Large intestine (tissue), 3 donors: ENCODE measurements around the gene OR52I1. TPM values are rescaled to one million over a fixed set of nuclear protein-coding genes. Genes with fewer than 3 reads are reported as not detected.

ENCODE experiments used
- DNase-seq, 2 donors: peaks; one replicate each; pipeline versions ENCODE4 v3.0.0 to v3.0.0-alpha.2; 2013
- H3K27ac ChIP-seq: one replicate; pipeline ENCODE4 v1.5.1; 2013; ENCODE audit warnings: low read length
- H3K27me3 ChIP-seq: 2 replicates; pipeline ENCODE4 v1.6.1; 2013; ENCODE audit warnings: low read length; ENCODE audit not compliant: control insufficient read depth, insufficient read depth
- H3K36me3 ChIP-seq: 2 replicates; pipeline ENCODE4 v1.6.1; 2013; ENCODE audit warnings: low read length; ENCODE audit not compliant: control insufficient read depth, insufficient read depth
- H3K4me1 ChIP-seq: one replicate; pipeline ENCODE4 v1.6.1; 2013; ENCODE audit warnings: low read length; ENCODE audit not compliant: control insufficient read depth, insufficient read depth
- H3K4me3 ChIP-seq: one replicate; pipeline ENCODE4 v1.5.1; 2013; ENCODE audit warnings: low read length
- H3K9me3 ChIP-seq: one replicate; pipeline ENCODE4 v1.6.1; 2013; ENCODE audit warnings: mild to moderate bottlenecking, low read depth, low read length, moderate library complexity; ENCODE audit not compliant: control insufficient read depth
- WGBS: methylation state at CpG from one replicate; pipeline ENCODE4 v1.1.5; 2013; ENCODE audit warnings: low lambda C conversion rate; ENCODE audit not compliant: insufficient coverage; 5-methylcytosine and 5-hydroxymethylcytosine counted together
- polyA plus RNA-seq: library from polyadenylated mRNA; unstranded; fragments of 120-200 nt; gene quantifications from one replicate; pipeline ENCODE4 v1.2.1, GENCODE V29; 2013

OR52I1 gene
- polyA plus RNA-seq, 1 donor: 0.03 TPM

GRCh38 chr11:4643076-4643475 is 49.2 kb downstream of the OR52I1 start:
- Histone ChIP-seq H3K4me3 (no peak overlapping the region), H3K36me3 (no peaks in the 10 kb centered on the region), H3K27me3 (no peaks in the 10 kb centered on the region), H3K27ac (no peak overlapping the region), H3K4me1 (no peaks in the 10 kb centered on the region), H3K9me3 (no peaks in the 10 kb centered on the region)
- no peak for DNase-seq
- 60% methylated on average over 1 of the region's 5 CpGs for WGBS

DNA sequence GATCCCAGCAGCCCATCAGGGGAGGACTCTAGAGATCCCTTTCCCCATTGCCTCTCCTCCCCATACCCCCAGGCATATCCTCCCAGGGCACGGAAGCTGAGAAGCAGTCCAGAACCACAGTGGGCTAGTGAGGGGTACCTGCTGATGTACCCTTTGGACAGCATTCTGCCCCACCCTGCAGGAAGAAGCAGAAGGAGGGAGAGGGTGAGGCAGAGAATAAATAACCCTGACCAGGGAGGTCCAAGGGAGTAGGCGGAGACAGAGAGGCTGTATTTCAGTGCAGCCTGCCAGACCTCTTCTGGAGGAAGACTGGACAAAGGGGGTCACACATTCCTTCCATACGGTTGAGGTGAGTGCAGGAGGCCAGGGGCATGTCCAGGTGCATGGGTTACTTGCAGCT is 49.8 kb downstream of the OR52I1 start, which contains the start of gene OR51E1:
Gene OR51E1, plus strand, starts transcription at position 301 of the 400 bp plus-strand sequence. CDS start 8,545 bp downstream, outside the sequence.
- WGBS: no CpG with 5 or more reads among the region's 3 CpGs
- Histone ChIP-seq H3K27ac (no peak within 1 kb of the TSS), H3K4me3 (no peak within 1 kb of the TSS), H3K9me3 (no peaks in the 10 kb centered on the region), H3K36me3 (no peaks in the 10 kb centered on the region), H3K27me3 (no peaks in the 10 kb centered on the region), H3K4me1 (no peaks in the 10 kb centered on the region)
- DNase-seq: no peak

- no peaks in the 10 kb centered on the region for H3K4me1 ChIP-seq
- no peak overlapping the region for H3K4me3 ChIP-seq
- no CpG with 5 or more reads among the region's 4 CpGs for WGBS
- DNase-seq: no peak
- no peaks in the 10 kb centered on the region for H3K9me3 ChIP-seq
- H3K36me3 ChIP-seq: no peaks in the 10 kb centered on the region
- no peaks in the 10 kb centered on the region for H3K27me3 ChIP-seq
- H3K27ac ChIP-seq: no peak overlapping the region
Observed at GRCh38 chr11:4644233-4644632, 50.4 kb downstream of the OR52I1 start.

Other genes starting within 250 kb of the OR52I1 start
- not detected for gene OR52B4, start 225.7 kb upstream of the OR52I1 start, polyA plus RNA-seq
- gene TRIM21, start 200.3 kb upstream of the OR52I1 start, polyA plus RNA-seq: 48.5 TPM
- gene OR52K2, start 144.7 kb upstream of the OR52I1 start, polyA plus RNA-seq: 0.04 TPM
- 0.25 TPM for gene OR52K1, start 111.4 kb upstream of the OR52I1 start, polyA plus RNA-seq
- gene OR52M1, start 48.8 kb upstream of the OR52I1 start, polyA plus RNA-seq: not detected
- 0.03 TPM for gene OR52I2, start 12.3 kb upstream of the OR52I1 start, polyA plus RNA-seq
- 19.8 TPM for gene TRIM68, start 14.2 kb downstream of the OR52I1 start, polyA plus RNA-seq
- 0.01 TPM for gene OR51D1, start 43.4 kb downstream of the OR52I1 start, polyA plus RNA-seq
- 3.0 TPM for gene OR51E1, start 49.9 kb downstream of the OR52I1 start, polyA plus RNA-seq
- 0.34 TPM for gene OR51E2, start 103.8 kb downstream of the OR52I1 start, polyA plus RNA-seq
- not detected for gene MMP26, start 110.7 kb downstream of the OR52I1 start, polyA plus RNA-seq
- not detected for gene OR51F1, start 175.9 kb downstream of the OR52I1 start, polyA plus RNA-seq
- gene OR52R1, start 210.3 kb downstream of the OR52I1 start, polyA plus RNA-seq: not detected
- not detected for gene OR51F2, start 227.3 kb downstream of the OR52I1 start, polyA plus RNA-seq